GDM1 (cell line): Measurements from ENCODE around the gene TOR4A.
A peak's percentile ranks its signal among the peaks of the same experiment; 100 is the strongest.

Source experiments
- DNase-seq: peaks from one replicate; lab custom pipeline; 2025; lab: John Stamatoyannopoulos, UW

Gene TOR4A

DNA sequence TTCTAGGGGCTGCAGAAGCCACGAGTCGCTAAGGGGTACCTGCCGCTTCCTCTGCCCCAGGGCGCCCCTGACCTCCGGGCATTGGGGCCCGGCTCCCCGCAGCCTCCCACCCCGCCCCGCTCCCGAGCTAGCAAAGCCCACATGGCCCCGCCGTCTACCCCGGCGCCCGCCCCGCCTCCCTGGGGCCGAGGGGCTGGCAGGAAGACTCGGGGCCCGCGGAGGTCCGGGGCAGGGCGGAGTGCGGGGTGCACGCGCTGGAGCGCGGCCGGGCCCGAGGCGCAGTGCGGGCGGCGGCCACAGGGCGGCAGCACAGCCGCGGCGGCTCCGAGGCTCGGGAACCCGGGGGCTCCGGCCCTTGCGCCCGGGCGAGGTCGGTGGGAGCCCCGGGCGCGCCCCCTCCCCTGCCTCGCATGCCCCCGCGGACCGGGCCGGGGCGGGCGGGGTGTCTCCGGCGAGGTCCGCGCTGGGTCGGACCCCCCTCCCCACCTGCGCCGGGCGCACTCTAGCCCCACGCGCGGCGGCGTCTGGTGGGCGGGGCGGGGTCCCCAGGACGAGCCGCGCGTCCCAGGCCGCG lies 17.8 kb downstream of the TOR4A start:
- peak; percentile 39 for DNase-seq

DNA sequence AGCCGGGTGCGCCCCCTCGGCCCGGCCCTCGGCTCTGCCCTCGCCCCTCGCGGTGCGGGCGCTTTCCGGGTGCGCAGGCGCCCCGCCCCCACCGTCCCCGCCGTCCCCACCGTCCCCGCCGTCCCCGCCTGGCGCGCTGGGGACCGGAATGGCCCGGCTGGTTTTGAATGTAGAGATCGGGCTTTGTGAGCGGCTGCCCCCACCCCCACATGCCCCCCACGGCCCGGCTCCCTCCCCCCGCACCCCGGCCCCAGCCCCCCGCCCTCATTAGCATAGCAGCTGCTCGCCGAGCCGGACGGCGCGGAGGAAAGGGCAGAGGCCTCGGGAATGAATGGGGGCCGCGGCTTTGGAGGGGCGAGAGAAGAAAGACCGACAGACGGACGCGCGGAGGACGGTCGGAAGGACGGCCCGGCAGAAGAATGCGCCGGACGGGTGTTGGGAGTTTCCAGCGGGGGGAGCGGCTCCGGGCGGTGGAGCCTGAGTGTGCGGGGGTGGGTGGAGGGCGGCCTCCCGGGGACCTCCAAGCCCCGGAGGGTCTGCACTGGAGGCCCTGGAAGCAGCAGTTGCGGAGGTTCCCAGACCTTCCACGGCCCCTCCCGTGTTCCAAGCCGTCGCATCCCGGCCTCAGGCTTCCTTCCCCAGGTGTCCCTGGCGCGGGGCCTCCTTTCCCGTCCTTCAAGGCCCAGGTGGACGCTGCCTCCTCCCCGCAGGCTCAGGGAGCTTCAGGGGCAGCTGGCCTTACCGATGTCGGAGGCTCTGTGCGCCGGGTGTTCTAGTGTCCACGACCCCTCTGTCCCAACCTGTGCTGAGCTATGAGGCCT lies 18.5 kb downstream of the TOR4A start:
- no peak for DNase-seq

DNA sequence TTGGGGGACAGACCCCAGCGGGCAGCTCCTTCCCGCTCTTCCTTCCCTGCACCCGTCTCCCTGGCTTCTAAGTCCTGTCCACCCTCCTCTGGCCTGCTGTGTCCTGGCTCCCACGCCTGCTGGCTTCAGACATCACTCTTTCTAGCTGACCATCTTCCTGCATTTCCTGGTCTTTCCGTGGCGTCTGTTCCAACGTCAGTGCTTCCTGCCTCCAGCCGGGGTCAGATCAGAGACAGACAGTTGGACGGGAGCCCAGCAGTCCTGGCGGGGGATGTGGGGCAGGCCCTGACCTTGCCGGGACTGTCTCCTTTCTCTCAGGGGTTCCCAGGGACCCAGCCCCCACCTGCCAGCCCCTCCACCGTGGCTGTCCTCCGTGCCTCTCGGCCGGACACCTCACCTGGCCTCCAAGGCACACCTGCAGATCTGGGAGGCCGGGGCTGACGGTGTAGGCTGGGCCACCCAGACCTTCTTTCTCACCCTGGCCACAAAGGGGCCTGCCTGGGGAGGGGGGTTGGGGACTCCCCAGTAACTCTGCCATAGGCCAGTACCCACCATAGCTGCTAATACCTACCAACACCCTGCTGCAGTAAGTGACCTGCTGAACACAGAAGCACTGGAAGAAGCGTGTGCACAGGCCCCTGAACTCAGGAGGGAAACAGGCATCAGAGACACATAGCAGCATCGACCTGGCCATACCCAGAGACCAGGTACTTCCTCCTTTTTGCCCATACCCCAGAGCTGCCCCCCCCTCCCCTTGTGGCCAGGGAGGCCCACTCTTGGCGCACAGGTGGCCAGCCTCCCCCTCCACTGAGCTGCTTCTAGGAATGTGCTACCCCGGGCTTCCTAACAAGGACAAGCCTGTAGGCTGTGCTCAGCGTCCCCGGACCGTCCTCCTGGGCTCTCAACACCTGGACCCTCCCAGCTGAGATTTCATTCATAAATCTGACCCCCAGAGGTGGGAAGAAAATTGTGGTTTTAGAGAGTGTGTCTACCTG lies 19.4 kb downstream of the TOR4A start:
- no peak for DNase-seq

DNA sequence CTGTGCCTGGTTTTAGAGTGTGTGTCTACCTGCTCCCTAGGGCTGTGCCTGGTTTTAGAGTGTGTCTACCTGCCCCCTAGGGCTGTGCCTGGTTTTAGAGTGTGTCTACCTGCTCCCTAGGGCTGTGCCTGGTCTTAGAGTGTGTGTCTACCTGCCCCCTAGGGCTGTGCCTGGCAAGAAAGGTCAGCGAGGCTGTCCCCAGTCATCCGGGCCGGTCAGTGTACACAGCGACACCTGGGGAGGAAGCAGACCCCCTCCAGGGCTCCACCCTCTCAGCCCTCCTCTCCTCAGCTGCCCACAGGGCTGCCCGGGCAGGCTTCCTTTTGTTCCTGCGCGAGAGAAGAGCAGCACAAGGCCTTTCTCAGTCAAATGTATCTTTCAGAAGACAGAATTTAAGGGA lies 20.4 kb downstream of the TOR4A start:
- no peak for DNase-seq

DNA sequence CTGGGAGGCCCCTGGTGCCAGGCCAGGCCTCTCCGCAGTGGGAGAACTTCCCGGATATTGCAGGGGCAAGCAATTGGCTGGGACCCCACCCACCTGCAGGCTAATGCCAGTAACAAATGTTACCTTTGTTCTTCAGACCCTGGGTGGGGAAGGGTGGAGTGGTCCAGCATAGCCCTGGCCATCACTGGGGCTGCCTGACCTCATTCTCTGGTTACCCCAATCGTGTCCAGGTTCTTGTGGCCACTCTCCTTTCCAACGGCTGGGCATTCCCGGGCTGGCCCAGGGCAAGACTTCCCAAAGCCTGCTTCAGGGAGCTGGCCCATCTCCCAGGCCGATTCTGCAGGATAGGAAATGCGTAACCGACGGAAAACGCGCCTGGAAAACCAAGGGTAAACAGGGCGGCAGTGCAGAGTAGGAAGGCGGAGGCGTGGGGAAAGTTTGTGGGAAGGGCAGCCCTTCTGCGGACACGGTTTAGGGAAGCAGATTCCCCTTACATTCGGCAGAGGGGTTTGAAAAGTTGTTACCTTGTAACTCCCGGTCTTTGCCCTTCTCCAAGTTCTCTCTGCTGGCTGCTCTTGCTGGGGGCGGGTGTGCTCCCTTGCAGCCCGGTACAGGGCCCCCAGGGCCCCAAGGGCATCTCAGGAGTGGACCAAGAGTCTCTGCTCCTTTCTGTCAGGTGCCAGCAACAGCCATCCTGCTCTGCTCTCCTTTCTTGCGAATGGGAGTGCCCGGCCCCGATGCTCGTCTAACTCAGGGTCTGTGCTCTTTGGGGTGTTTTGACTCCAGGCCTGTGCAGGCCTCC lies 21.1 kb downstream of the TOR4A start:
- no peak for DNase-seq

DNA sequence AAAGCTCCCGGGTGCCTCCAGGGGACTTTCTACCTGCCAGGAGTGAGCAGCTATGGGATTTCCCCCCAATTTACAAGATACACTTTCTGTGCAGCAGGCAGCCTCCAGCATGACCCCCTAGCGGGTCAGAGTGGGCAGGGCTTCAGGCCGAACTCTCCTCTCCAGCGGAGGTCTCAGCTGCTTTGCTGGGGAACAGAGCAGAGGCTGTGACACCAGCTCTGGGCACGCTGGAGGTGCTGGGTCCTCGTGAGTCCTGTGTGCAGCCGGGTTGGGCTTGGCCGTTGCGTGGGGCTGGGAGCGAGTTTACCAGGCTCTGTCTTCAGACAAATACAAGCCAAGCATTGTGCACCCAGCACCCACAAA lies 21.7 kb downstream of the TOR4A start:
- no peak for DNase-seq

DNA sequence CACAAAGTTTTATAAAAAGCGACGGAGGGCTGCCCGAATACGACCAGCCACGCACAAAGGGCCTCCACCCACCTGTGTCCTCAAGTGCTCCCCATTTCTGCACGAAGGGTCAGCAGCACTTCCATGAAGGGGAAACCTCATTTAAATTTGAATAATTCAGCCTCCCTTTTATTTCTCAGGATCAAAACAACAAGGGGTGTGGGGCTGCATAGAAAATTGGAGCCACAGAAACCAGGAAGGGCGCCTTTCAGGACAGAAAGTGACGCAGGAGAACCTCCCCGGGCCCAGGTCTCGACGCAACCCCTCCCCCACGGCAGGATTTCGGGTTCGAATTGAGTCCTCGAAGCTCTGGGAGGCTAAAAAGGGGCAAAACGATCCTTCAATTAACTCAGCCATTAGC lies 22.4 kb downstream of the TOR4A start:
- no peak for DNase-seq

DNA sequence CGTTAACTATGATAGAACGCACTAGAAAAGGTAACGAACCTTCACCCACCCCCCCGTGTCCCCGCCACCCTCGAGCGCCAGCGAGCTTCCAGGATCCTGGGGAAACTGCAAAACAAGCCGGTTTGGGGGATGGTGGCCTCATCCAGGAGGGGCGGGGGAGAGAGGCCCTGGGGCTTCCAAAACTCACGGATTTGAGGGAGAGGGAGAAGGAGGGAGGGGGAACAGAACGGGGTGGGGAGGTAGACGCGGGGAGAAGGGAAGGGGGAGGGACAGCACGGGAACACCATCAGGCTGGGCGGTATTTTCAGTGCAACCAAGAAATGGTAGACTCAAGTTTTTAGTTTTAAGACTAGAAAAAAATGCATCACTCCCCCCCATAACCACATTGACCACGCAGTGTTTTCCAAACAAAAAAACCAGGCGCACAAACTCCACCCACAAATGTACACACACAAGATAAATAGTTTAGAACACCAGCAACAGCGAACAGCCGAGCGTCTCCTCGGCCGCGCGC lies 23.1 kb downstream of the TOR4A start:
- DNase-seq, result no peak

DNA sequence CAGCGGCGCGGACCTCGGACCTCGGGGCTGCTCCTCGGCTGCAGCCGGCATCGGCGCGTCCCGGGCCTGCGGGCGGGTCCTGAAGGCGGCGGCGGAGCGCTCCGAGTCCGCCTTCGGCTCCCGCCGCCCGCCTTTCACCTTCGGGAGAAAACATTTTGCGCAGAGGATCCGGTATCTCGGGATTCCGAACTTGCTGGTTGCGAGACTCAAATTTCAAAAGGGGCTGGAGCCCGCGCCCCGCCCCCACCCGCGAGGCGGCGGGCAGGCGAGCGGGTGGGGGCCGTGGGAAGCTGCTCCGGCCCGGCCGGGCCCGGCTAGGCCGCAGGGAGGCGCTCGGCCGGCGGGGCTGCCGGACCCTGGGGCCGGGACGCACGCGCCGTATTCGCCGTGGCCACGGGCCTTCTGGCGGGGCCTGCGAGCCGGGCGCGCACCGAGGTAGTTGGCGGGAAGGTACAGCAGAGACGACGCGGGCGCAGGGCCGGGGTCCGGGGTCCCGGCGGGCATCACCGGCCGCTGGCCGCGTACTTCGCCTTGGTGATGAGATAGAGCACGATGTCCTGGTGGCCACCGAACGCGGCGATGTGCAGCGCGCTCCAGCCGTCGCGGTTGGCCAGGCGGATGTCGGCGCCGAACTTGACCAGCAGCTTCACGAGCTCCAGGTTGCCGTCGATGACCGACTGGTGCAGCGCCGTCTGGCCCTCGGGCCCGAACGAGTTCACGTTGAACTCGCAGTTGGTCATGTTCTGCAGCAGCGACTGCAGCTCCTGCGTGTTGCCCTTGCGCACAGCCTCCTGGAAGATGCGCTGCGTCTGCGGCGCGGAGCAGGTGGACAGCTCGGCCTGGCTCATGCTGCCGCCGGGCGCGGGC lies 23.8 kb downstream of the TOR4A start:
- peak; percentile 41 for DNase-seq

DNA sequence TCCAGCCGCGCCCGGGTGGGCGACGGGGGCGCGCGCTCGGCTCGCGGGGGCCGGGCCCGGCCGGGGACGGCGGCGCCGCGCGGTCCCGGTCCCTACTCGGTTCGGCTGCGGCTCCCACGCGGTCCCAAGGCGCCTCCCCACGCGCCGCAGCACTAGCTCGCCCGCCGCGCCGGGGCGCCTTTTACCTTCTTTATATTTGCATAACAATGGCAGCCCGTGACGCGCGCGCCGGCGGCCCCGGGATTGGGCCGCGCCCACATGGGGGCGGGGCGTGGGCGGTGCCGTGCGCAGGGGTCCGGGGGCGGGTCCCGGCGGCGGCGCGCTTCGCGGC lies 24.6 kb downstream of the TOR4A start, which contains the start of gene NRARP:
Gene NRARP (minus strand): TSS at position 154 of the 331 bp plus-strand sequence. CDS start 343 bp downstream, outside the sequence.
- peak; percentile 79 for DNase-seq

DNA sequence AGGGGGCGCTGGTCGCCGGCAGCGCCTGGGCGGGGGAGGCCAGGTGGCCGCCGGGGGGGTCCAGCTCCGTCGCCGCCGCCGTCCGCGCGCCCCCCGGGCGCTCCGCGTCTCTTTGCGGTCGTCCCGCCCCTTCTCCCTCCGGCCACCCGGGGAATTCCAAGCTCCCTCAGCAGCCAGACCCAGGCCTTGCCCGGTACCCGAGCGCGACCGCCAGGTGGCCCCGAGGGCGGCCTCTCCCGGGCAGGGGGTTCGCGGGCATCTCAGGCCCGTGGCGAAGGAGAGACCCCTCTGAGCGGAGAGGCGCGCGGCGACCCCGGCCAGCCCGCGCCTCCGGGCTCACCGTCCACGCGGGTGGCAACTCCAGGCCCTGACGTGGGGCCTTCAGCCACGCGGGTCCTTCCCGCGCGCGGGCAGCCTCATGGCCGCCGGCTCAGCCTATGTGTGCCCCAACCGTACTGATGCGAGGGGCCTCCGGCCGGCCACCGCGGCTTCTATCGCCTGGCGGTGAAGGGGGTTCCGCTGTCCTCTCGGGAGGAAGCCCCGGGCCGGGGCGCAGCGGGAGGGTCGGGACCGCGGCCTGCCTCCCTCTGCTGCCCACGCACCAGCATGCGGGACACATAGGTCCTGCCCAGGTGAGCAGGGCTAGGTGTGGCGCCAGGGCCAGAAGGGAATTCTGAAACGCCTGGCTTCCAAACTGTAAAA lies 25.1 kb downstream of the TOR4A start:
- no peak for DNase-seq

DNA sequence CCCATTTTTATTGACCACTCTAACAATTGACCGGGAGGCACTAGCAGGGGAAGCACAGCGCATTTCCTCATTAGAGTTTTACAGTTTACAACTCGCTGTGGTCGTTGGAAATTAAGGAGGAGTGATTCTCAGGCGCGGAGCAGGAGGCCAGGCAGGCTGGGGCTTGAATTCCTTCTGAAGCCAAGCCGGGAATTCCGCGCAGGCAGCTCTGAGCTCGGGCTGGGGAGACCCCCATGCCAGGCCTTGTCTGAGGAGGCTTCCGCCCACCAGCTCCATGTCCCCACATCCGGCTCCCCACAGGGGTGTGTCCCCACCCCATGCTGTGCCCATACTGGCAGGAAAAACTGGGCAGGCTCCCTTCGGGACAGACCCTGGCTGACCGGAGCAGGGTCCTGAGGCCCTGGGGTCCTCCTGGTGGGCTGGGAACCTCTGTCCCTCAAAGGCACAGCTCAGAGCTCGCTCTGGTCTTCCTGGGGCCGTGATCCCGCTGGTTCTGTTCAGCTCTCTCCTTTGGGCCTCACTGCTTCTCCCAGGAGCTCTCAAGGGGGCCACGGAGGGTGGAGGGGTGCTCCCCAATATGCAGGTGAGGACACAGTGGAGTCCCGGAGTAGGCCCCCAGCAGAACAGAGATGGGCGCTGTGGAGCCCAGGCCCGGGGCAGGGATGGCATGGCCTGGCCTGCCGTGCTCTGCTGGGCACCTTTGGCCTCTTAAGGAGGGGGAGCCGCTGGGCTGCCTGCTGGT lies 25.8 kb downstream of the TOR4A start:
- DNase-seq, result no peak

DNA sequence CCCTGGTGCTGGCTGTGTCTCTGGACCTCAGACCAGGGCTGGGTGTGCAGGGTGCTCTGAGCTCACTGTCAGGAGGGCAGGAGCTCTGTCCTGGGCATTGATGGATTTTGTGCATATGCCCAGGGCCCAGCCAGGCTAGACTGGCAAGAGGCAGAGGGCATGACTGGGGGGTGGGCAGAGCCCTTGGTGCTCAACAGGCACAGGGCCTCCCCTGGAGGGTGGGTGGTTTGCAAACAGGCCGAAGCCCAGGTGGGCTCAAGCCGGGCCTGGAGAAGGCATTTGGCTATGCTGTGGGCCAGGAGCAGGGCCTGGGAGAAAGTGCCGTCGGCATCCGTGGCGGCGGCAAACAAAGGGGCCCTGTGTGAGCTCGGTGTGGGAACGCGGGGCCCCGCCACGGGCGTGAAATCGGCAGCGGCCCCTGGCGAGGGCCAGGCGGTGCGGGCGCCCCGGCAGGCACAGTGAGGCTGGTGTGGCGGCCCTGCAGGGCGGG lies 26.4 kb downstream of the TOR4A start:
- no peak for DNase-seq

DNA sequence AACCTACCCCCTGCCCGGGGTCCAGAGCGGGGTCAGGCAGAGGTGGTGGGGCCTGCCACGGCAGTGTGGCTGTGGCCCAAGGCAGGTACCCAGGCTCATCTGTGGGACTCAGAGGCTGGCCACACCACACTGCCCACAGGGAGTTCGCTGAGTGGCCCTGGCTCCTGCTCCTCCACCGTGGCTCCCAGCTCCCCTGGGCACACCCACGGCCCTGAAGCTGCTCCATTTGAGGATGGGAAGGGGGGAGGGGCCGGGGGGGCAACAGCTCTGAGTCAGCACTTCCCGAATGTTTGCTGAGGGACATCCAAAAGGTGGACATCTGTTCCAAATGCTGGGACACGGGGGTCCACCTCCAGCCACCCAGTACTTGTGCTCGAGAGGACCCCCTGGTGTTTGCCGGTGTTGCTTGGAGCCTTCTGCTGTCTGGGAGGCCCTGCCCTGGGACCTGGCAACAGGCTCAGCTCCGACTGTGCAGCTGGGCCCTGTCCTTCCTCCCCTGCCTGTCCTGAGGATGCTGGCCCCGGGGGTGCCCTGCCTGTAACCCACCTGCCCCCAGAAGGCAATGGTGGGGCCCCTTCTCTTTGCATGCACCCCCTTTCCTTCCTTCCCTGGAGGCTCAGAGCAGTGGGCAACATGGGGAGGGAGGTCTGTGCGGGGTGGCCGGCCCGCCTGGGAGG lies 27.0 kb downstream of the TOR4A start:
- DNase-seq, result no peak

DNA sequence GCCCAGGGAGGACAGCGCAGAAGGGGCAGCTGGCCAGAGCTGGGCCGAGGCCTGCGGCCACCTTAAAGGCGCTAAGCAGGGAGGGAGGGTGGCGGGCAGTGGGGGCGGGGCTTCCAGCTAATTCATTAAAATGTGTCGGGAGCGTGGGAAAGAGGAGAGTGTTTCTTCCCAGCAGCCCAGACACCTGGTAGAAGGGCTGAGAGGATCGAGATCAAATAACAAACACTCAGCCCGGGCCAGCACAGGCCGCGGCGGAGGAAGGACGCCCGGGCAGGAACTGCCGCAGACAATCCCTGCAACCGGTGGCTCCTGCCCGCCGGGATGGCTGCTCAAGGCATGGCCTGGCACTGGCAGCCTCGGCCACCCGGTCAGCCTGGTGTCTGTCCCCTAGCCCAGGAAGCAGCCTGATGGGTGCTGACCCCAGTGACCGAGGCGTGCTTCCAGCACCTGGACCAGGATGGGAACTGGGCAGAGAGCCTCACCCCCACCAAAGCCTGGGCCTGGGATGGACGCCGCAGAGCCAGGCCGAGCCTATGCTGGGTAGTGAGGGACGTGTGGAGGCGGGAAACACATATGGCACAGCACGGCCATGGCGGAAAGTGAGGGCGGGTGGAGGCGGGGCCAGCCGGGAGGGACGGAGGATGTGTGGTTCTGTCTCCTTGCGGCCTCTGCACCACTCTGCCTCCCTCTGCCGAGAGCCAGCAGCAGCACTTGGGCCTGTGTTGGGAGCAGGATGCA lies 27.7 kb downstream of the TOR4A start:
- no peak for DNase-seq

DNA sequence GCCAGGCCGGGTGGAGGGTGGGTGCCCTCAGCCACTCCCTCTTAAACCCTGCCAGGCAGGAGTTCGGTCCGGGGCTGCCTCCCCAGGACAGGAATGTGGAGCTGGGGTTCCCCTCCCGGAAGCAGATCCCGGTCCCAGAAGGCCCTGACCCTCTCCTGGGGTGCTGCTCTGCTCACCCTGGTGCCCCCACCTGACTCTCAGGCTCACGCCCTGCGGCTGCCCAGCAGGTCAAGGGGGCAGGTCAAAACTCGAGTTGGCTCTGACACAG lies 28.2 kb downstream of the TOR4A start:
- DNase-seq, result no peak

DNA sequence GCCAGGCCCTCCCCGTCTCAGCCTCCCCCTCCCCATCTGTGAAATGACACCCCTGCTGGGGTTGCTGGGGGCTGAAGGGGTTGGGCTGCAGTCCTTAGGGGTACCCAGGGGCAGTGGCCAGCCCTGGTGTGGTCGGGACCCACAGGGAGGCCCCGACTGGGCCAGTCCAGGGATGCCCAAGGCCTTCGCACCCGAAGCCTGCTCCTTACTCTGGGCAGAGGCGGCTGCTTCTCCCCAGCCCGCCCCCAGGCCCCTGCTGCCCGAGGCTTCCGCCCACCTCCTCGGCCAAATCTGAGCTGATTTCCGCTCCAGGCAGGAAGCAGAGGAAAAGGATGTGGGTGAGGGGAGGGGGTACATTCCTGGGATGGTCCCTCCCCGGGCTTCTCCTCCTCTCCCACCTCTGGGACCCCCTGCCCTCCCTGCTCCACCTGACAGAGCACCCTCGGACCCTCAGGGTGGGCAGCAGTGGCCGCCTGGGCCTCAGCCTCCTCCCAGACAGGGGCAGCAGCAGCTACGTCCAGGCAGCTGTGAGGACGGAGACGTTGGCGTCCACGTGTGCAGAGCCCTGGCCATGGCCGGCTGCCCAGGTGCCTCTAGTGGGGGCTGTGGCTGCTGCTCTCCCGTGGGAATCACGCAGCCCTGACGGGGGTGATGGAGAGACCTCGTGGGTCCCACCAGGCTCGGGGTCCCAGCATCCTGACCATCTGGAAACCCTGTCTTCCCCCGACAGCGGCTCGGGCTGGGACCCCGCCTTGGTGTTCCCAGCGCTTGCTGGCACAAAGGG lies 28.7 kb downstream of the TOR4A start:
- DNase-seq, result no peak
